ENCODE data around the gene GPD1L. TPM values are rescaled to one million over a fixed set of nuclear protein-coding genes. Genes with fewer than 3 reads are reported as not detected.

The GPD1L gene
- total RNA-seq, 1 experiment from 2014 or later = 12.0 TPM

DNA sequence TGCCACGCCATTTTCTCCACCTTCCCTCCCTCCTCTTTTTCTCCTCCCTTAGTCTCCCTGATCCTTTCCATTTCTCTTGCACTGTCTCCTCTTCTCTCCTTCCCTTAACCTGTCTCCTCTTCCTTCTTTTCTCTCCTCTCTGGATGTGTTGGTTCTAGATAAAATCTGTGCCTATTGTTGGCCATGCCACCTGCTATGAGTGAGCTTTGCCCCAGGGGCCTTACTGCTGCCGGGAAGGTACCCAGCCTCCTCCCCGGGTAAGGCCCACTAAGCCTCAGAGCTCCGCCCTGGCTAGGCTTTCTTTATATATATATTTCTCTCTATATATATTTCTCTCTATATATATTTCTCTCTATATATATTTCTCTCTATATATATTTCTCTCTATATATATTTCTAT lies 14.7 kb downstream of the GPD1L start:
- no peaks in the 10 kb centered on the region for H3K36me3 ChIP-seq
- no peaks in the 10 kb centered on the region for H3K27me3 ChIP-seq
- no peaks in the 10 kb centered on the region for H3K9me3 ChIP-seq
- DNase-seq = no peak
- no peak overlapping the region for H3K4me3 ChIP-seq

DNA sequence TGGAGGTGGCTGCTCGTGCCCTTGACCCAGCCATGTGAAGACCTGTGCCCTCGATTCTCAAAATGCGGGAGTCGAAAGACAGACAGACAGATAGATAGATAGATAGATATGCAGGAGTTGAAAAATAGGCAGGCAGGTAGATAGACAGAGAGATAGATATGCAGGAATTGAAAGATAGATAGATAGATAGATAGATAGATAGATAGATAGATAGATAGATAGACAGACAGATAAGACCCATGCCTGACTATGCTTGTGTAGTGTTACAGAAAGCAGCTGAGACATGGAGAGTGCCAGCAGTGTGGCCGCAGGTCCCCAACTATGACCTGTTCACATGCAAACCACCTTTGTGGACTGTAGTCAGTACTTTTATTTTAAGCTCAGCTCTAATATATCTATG lies 17.2 kb downstream of the GPD1L start:
- H3K9me3 ChIP-seq = no peaks in the 10 kb centered on the region
- H3K36me3 ChIP-seq = no peaks in the 10 kb centered on the region
- H3K27me3 ChIP-seq = no peaks in the 10 kb centered on the region
- no peak overlapping the region for H3K4me3 ChIP-seq
- DNase-seq = no peak

DNA sequence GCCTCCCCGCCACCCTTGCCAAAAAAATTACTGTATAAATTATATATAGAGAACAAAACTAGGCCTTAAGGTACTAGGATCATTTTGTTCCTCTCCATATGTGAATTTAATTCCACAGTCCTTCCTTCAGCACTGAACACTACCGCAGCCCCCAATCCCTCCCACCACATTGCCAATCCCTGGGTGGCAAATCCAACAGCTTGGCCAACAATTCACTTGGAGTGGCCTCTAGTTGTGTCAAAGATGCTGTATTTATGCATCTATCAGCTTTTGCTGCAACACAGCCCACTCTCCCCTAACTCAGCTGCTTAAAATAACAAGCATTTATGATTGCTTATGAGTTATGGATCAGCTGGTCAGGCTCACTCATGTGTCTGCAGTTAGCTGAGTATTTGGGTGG lies 18.6 kb downstream of the GPD1L start:
- Histone ChIP-seq H3K36me3 (no peaks in the 10 kb centered on the region), H3K9me3 (no peaks in the 10 kb centered on the region), H3K27me3 (no peaks in the 10 kb centered on the region), H3K4me3 (no peak overlapping the region)
- no peak for DNase-seq

DNA sequence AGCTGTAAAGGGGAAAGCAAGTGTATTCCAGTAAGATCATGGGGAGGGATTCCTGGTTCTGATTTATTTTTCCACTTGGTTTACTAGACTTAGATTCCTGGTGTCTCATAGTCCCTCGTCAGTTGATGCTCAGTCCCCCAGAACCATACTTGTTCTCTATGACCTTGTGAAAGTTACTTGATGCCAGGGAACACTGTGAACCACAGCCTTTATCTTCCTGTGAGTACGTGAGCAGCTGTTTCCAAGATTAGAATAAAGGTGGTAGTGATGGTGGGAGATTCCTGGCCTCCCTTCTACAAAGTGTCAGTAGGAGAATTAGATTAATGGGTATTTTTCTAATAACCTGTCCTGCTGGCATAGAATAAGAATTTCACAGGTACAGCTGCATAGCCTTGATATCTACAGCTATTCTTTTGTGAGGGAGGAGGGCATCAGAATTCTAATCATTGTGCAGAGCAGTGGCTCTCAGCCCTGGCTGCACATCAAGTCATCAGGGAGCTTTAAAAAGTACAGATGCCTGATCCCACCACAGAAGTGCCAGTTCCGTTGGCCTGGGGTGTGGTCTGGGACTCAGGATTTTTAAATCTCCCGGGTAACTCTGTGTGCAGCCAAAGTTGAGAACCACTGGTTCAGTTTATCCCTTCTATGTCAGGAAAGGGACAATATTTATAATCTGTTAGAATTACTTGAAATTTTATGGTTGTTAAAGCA lies 20.0 kb downstream of the GPD1L start:
- H3K4me3 ChIP-seq = no peak overlapping the region
- no peaks in the 10 kb centered on the region for H3K36me3 ChIP-seq
- H3K27me3 ChIP-seq = no peaks in the 10 kb centered on the region
- H3K9me3 ChIP-seq = no peaks in the 10 kb centered on the region
- no peak for DNase-seq

DNA sequence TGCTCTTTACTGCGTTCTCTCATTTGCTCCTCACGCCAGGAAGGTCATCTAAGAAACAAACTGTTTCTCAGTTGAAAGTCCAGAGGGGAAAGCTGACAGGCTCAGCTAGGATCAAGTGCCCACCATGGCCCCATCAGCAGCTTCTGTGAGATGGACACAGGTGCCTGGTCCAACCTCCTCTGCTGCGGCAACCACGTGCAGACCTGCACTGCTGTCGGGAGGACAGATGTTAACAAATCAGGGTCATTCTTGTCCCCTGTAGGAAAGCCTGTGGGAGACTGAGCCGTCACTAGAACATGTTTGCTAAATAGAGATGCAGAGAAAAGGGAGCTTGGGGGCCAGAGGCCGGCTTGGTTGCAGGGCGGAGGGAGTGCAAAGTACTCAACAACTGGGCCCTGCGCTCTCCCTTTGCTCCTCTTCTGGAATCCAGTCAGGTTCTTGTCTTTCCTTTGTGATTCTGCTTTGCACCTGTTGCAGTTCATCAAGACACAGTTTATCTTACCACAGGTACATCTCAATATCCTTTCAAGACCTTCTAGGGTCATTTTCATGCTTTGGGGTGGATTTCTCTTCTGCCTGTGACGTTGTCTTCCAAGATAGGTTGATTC lies 20.9 kb downstream of the GPD1L start:
- Histone ChIP-seq H3K4me3 (no peak overlapping the region), H3K27me3 (no peaks in the 10 kb centered on the region), H3K36me3 (no peaks in the 10 kb centered on the region), H3K9me3 (no peaks in the 10 kb centered on the region)
- DNase-seq = no peak

DNA sequence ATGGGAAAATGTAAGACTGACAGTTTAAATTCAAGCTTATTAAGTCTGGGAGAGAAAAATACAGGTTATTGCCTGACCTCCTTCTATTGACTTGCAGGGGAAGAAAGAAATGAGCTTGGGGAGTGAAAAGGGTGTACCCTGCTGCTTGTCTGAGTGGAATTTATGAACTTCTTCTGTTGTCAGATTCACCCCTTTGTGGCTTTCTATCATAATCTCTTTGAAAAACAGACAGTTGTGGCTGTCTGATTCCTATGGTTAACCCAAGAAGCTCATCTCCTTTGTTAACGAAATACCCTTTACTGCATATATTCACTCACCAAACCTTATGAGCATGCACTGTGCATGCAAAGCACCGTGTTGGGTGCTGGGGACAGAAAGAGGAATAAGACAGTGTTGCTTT lies 22.5 kb downstream of the GPD1L start:
- Histone ChIP-seq H3K4me3 (no peak overlapping the region), H3K9me3 (no peaks in the 10 kb centered on the region), H3K27me3 (no peaks in the 10 kb centered on the region), H3K36me3 (no peaks in the 10 kb centered on the region)
- DNase-seq = no peak

DNA sequence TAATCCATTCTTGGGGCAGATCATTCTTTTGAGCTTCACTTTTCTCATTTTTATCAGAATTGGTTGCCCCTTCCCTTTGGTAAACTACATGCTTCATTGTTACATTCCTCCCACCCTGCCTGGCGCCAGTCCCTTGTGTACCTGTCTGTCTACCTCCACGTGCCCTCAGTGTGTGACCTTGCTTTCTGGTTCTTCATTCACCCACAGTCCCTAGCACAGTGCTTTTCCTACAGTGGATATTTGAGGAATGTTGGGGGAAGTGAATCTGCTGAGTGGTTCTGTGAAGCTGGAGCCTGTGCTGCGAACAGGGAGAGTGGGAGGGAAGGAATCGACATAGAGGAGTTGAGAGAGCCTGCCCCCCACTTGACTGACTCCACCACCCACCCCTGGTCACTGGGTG lies 23.4 kb downstream of the GPD1L start:
- H3K4me3 ChIP-seq = no peak overlapping the region
- no peak for DNase-seq
- no peaks in the 10 kb centered on the region for H3K27me3 ChIP-seq
- no peaks in the 10 kb centered on the region for H3K9me3 ChIP-seq
- no peaks in the 10 kb centered on the region for H3K36me3 ChIP-seq

DNA sequence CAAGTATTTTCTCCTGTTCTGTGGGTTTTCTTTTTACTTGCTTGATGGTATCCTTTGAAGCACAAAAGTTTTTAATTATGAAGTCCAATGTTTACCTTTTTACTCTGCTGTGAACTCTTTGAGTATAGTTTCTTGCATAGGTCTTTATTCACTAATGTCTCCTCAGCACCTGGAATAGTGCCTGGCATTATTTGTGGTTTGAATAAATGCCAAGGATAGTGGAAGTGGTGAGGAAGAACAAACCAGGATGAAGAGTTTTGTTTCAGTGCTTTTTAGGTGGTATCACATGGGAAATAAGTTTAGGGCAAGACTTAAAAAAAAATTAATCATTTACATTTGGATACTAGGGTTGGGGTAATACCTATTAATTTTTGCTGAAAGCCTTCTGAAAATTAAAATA lies 25.7 kb downstream of the GPD1L start:
- DNase-seq = no peak
- Histone ChIP-seq H3K36me3 (no peaks in the 10 kb centered on the region), H3K4me3 (no peak overlapping the region), H3K27me3 (no peaks in the 10 kb centered on the region), H3K9me3 (no peaks in the 10 kb centered on the region)

DNA sequence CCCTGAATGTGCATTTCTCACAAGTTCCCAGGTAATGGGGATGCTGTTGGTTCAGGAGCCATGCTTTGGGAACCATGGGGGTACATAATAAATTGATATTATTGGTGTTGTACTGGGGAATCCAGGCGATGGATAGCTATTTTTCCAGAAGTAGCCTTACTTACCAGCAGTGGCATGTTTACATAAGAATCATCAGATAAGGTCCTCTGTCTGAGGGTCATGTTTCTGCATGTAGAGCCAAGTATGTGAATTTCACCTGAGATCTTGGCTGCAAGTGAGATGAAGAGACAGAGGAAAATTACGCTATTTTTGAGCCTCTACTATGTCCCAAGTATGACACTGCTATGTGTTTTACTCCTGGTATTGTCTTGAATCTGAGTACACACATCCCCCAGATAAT lies 26.3 kb downstream of the GPD1L start:
- no peaks in the 10 kb centered on the region for H3K36me3 ChIP-seq
- no peak overlapping the region for H3K4me3 ChIP-seq
- H3K27me3 ChIP-seq = no peaks in the 10 kb centered on the region
- DNase-seq = no peak
- H3K9me3 ChIP-seq = no peaks in the 10 kb centered on the region

DNA sequence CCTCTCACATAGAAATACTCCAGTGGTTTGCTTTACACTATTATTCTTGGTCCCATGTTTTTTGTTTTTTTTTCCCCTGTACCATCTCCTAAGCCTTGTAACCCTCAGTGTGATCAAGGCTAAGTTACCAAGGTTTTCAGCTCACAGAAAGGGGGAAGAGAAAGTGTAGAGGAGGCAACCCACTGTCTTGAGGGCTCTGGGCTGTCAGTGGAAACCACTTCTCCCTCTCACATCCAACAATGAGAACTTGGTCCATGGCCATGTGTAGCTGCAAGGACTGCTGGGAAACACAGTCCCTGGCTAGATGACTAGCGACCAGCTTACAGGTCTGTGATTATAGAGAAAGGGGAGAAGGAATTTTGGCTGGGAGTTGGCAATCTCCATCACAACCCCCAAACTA lies 30.3 kb downstream of the GPD1L start:
- Histone ChIP-seq H3K9me3 (no peaks in the 10 kb centered on the region), H3K27me3 (no peaks in the 10 kb centered on the region), H3K4me3 (no peak overlapping the region), H3K36me3 (no peaks in the 10 kb centered on the region)
- DNase-seq = no peak

DNA sequence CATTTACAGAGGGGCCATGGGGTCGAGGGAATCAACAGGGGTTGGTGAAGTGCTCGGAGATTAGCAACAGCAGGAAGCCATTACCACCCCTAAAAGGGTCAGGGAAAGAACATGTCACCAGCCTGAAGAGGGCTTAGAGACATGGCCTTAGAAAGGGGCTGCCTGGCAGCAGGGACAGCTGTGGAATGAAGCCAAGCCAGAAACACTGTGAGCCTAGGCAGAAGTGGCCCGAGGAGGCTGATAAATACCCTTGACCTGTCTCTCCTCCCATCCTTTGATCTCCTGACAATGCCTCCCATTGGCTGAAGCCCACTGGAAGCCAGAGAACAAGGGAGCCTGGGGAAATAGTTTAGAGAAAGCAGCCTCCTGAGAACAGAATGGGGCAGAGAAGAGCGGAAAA lies 31.4 kb downstream of the GPD1L start:
- no peak for DNase-seq
- H3K9me3 ChIP-seq = no peaks in the 10 kb centered on the region
- no peaks in the 10 kb centered on the region for H3K27me3 ChIP-seq
- H3K4me3 ChIP-seq = no peak overlapping the region
- no peaks in the 10 kb centered on the region for H3K36me3 ChIP-seq

DNA sequence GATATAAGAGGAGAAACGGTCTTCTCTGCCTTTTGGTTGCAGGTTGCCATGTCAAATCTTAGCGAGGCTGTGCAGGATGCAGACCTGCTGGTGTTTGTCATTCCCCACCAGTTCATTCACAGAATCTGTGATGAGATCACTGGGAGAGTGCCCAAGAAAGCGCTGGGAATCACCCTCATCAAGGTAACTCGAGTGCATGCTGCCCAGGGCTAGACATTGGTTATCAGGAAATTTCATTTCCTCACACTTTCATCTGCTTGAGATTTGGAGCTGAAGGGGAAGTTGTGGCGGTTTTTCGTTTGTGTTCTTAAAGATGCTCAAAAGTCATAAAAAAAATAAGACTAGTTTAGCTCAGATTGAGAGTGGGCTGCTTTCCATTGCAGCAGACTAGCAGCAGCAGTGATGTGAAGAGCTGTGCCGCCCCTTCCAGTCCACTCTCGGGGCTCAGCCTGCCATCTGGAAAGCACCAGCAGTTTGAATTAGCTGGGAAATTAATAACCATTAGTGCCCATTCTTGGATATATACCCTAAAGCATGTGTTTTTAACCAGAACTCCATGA lies 32.2 kb downstream of the GPD1L start:
- no peaks in the 10 kb centered on the region for H3K27me3 ChIP-seq
- no peaks in the 10 kb centered on the region for H3K9me3 ChIP-seq
- no peaks in the 10 kb centered on the region for H3K36me3 ChIP-seq
- DNase-seq = no peak
- no peak overlapping the region for H3K4me3 ChIP-seq

DNA sequence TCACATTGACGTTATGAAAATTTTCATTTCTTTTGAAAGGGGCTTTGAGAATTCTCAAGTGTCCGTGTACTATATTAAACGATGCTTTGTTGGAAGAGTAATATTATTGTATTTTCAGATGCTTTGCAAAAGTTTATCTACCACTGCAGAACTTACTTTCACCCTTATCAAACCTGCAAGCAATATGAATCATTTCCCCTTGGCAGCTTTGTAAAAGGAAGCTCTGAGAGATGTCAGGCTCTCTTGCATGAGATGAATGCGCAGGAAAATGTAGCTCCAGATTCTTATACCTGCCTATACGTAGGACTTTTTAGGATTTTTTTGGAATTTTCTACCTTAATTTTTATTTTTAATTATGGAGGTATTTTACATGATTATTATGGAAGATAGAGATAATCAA lies 34.5 kb downstream of the GPD1L start:
- Histone ChIP-seq H3K27me3 (no peaks in the 10 kb centered on the region), H3K9me3 (no peaks in the 10 kb centered on the region), H3K4me3 (no peak overlapping the region), H3K36me3 (no peaks in the 10 kb centered on the region)
- no peak for DNase-seq

DNA sequence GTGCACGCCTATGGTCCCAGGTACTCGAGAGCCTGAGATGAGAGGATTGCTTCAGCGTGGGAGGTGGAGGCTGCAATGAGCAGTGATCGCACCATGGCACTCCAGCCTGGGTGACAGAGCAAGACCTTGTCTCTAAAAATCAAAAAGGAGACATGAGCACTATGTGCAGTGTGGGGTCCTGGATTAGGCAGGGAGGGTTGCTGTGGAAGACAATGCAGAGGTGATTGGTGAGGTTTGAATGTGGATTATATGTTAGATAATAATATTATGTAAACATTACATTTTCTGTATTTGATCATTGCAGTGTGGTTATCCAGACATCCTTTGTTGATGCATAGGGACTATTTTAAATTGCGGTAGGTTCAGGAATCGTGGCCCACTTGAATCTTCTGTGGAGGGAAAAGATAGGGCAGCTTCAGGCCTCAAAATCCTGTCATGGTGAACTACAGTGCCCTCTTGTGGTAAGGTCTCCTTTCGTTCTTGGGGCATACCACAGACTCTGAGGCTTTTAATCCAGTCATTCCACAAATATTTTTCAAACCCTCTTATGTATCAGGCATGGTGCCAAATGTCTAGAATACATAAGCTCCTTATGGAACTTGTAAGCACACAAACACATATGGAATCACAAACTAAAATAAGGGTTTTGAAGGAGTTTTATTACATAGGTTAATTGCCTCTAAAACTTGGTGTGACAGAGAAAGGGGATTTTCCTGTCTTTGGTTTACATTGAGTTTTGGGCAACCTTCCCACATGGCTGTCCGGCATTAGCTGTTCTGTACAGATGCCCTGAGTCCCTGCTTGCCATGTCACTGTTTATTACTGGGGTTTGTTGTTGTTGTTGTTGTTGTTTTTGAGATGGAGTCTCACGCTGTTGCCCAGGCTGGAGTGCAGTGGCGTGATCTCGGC lies 37.7 kb downstream of the GPD1L start:
- no peaks in the 10 kb centered on the region for H3K36me3 ChIP-seq
- H3K4me3 ChIP-seq = no peak overlapping the region
- DNase-seq = peak; percentile 43
- H3K9me3 ChIP-seq = no peaks in the 10 kb centered on the region
- no peaks in the 10 kb centered on the region for H3K27me3 ChIP-seq

DNA sequence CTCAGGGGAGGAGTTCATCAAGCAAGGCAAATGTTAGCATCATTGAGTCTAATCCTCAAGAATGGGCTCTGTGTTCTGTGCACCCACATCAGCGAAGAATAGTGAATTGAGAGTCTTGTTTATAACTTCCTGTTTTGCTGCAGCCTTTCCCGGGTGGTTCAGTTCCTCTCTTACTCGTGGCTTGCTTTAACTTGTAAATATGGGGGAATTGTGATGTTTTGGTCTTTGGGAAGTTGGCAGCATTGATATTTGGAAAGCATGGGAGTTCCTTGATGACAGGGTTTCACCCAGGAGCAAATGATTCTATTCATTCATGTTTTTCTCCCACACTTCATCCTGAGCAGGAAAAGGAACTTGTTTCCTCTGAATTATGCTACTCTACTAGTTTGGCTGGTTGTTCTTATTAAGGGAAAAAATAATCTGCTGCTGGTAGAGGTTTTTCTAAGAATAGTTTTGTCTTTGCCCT lies 40.4 kb downstream of the GPD1L start:
- H3K27me3 ChIP-seq = no peaks in the 10 kb centered on the region
- H3K36me3 ChIP-seq = no peaks in the 10 kb centered on the region
- no peaks in the 10 kb centered on the region for H3K9me3 ChIP-seq
- no peak for DNase-seq
- H3K4me3 ChIP-seq = no peak overlapping the region

DNA sequence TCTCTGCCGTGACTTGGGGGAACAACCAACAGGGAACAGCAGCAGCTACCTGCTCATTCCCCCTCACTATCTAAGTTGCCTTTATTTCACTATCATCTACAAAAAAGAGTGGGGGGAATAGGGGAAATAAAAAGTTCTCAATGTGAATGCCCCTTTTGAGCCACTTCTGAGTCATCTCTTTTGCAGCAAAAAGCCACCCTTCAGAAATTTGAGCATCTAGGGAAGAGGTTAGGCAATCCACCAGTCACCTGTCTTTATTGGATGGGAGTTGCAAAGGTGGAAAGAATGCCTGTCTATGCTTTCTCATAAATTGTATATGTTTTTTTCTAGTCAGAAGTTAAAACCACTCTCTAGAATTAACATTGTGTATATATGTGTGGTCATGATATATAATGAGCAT lies 41.1 kb downstream of the GPD1L start:
- H3K27me3 ChIP-seq = no peaks in the 10 kb centered on the region
- no peaks in the 10 kb centered on the region for H3K9me3 ChIP-seq
- no peak for DNase-seq
- no peak overlapping the region for H3K4me3 ChIP-seq
- H3K36me3 ChIP-seq = no peaks in the 10 kb centered on the region

DNA sequence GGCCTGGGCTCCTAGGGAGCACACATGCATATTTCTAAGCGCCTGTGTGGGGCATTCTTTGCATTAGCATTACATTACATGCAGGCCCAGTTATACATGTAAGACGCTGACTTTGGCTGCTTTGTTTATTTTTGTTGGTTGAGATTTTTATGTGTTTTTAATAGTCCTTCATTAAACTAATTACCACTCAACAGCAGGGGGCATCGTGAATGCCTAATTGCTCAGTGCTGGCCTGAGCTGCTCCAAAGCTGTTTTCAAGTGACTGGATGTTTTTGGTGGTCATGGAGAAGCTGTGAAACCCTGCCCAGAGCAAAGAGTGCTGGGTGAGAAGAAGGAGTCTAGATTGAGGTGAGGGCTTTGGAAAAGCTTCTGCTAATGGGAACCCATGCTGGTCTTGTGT lies 41.5 kb downstream of the GPD1L start:
- Histone ChIP-seq H3K36me3 (no peaks in the 10 kb centered on the region), H3K4me3 (no peak overlapping the region), H3K9me3 (no peaks in the 10 kb centered on the region), H3K27me3 (no peaks in the 10 kb centered on the region)
- no peak for DNase-seq

All from MG63 (cell line).